ENCODE results near the gene CEACAM8.

- TF ChIP-seq CTCF (IDR thresholded peaks at IDR 0.05 in 8 of 11, conservative IDR thresholded peaks at IDR 0.05 in 3 of 11) (no peak), POLR2A (IDR thresholded peaks at IDR 0.05) (no peak)
Measured at GRCh38 chr19:42558450-42559150, 36.1 kb downstream of the CEACAM8 start.

All from spleen (tissue), 7 donors.